IMR-90 (cell line): ENCODE data around the gene SOD1.

Experiments
- CEBPB ChIP-seq: IDR thresholded peaks from 2 replicates; pipeline ENCODE4 v1.6.1; 2012; ENCODE audit warnings: low read depth, low read length, improper control_type of control experiment
- CTCF ChIP-seq: conservative IDR thresholded peaks from 2 replicates; pipeline ENCODE4 v1.5.1; 2012; ENCODE audit warnings: mild to moderate bottlenecking, low read depth, low read length, improper control_type of control experiment
- ELK1 ChIP-seq: fragments of 150-350 bp; IDR thresholded peaks from 2 replicates; pipeline ENCODE4 v1.6.1; 2016; ENCODE audit warnings: low read depth, mild to moderate bottlenecking, low read length, moderate library complexity, borderline replicate concordance
- MAFK ChIP-seq: IDR thresholded peaks from 2 replicates; pipeline ENCODE4 v1.6.1; 2012; ENCODE audit warnings: low read depth, low read length, improper control_type of control experiment
- POLR2A ChIP-seq: IDR thresholded peaks from 2 replicates; pipeline ENCODE4 v1.6.1; 2012; ENCODE audit warnings: mild to moderate bottlenecking, low read depth, low read length
- RAD21 ChIP-seq: IDR thresholded peaks from 2 replicates; pipeline ENCODE4 v1.6.1; 2012; ENCODE audit warnings: low read length, improper control_type of control experiment
- RFX5 ChIP-seq: IDR thresholded peaks from 2 replicates; pipeline ENCODE4 v1.8.0; 2012; ENCODE audit warnings: low read depth, mild to moderate bottlenecking, low read length, moderate library complexity
- USF2 ChIP-seq: fragments of 150-350 bp; IDR thresholded peaks from 2 replicates; pipeline ENCODE4 v1.6.1; 2017; ENCODE audit warnings: mild to moderate bottlenecking, antibody characterized with exemption, low read length, low read depth

GRCh38 chr21:31650930-31651329 is 8.6 kb upstream of the SOD1 start:
- no peak for TF ChIP-seq CTCF
- no peak for TF ChIP-seq RAD21
- no peak for TF ChIP-seq POLR2A
- TF ChIP-seq ELK1 = no peak
- TF ChIP-seq RFX5 = no peak
- no peak for TF ChIP-seq MAFK
- TF ChIP-seq USF2 = no peak
- TF ChIP-seq CEBPB = no peak
